ENCODE measurements around the gene DHRS13. TPM values are rescaled to one million over a fixed set of nuclear protein-coding genes. Genes with fewer than 3 reads are reported as not detected.

DHRS13 gene
- total RNA-seq, 2 donors from 2014 or later: 36.8 to 61.3 TPM

GRCh38 chr17:28950017-28950751, 47.3 kb upstream of the DHRS13 start:
- DNase-seq (ENCODE audit: low spot score): peak; percentile 42
- H3K27ac ChIP-seq: peak overlapping the region; percentile 87 to 99
- no peaks in the 10 kb centered on the region for H3K27me3 ChIP-seq (replicated peaks; ENCODE audit: insufficient read depth)
- H3K4me3 ChIP-seq: peak overlapping the region; percentile 82 to 96
- H3K4me1 ChIP-seq (replicated peaks): peaks cover 23% of the 10 kb centered on the region
- intact Hi-C loops (cut with DNase I): loop anchor here (5.0 kb wide), 2 partner anchors 223 to 613 kb away; partner anchors contain the start of genes IFT20, NEK8, TLCD1 and TNFAIP1
- H3K36me3 ChIP-seq: no peaks in the 10 kb centered on the region
- WGBS: 0% methylated on average over 43 of the region's 43 CpGs
- no peaks in the 10 kb centered on the region for H3K9me3 ChIP-seq
- no peak for TF ChIP-seq CTCF (IDR thresholded peaks at IDR 0.05)
- TF ChIP-seq POLR2A (IDR thresholded peaks at IDR 0.05): no peak
- TF ChIP-seq POLR2AphosphoS5 (IDR thresholded peaks at IDR 0.05): peak; percentile 3

- WGBS: under 1% methylated on average over 61 of the region's 61 CpGs
- no peaks in the 10 kb centered on the region for H3K27me3 ChIP-seq (replicated peaks; ENCODE audit: insufficient read depth)
- H3K9me3 ChIP-seq: no peaks in the 10 kb centered on the region
- TF ChIP-seq CTCF (IDR thresholded peaks at IDR 0.05) (no peak), POLR2A (IDR thresholded peaks at IDR 0.05) (no peak), POLR2AphosphoS5 (IDR thresholded peaks at IDR 0.05) (peak; percentile 47)
- peaks cover 31% of the 10 kb centered on the region for H3K4me1 ChIP-seq (replicated peaks)
- intact Hi-C loops (cut with DNase I): loop anchor here (5.0 kb wide), 3 partner anchors 52 to 612 kb away; partner anchors contain the start of genes FLOT2, IFT20, NEK8 and TLCD1
- H3K4me3 ChIP-seq: peak overlapping the region; percentile 82 to 96
- H3K27ac ChIP-seq: peak overlapping the region; percentile 87 to 99
- no peaks in the 10 kb centered on the region for H3K36me3 ChIP-seq
- DNase-seq (ENCODE audit: low spot score): peak; percentile 63
These were observed 46.5 kb upstream of the DHRS13 start for GRCh38 chr17:28949185-28950016.

- no peaks in the 10 kb centered on the region for H3K9me3 ChIP-seq
- H3K27me3 ChIP-seq (replicated peaks; ENCODE audit: insufficient read depth): no peaks in the 10 kb centered on the region
- TF ChIP-seq POLR2AphosphoS5 (IDR thresholded peaks at IDR 0.05) (no peak), POLR2A (IDR thresholded peaks at IDR 0.05) (no peak), CTCF (IDR thresholded peaks at IDR 0.05) (no peak)
- intact Hi-C loops (cut with DNase I): loop anchor here (5.0 kb wide), 1 partner anchor 52 kb away; the partner anchor contains the start of gene FLOT2
- no peaks in the 10 kb centered on the region for H3K36me3 ChIP-seq
- WGBS: 2% methylated on average over 15 of the region's 15 CpGs
- peak overlapping the region; percentile 87 to 99 for H3K27ac ChIP-seq
- peak overlapping the region; percentile 82 to 96 for H3K4me3 ChIP-seq
- peak; percentile 23 for DNase-seq (ENCODE audit: low spot score)
- peaks cover 31% of the 10 kb centered on the region for H3K4me1 ChIP-seq (replicated peaks)
These were observed 46.0 kb upstream of the DHRS13 start for GRCh38 chr17:28948873-28949184.

GRCh38 chr17:28948342-28948741, 45.5 kb upstream of the DHRS13 start:
- Histone ChIP-seq H3K27ac (peak overlapping the region; percentile 87 to 99), H3K9me3 (no peaks in the 10 kb centered on the region), H3K27me3 (replicated peaks; ENCODE audit: insufficient read depth) (no peaks in the 10 kb centered on the region), H3K4me1 (replicated peaks) (peaks cover 31% of the 10 kb centered on the region), H3K36me3 (no peaks in the 10 kb centered on the region), H3K4me3 (peak overlapping the region; percentile 82 to 96)
- intact Hi-C loops (cut with DNase I): loop anchor here (5.0 kb wide), 1 partner anchor 51 kb away; the partner anchor contains the start of gene FLOT2
- DNase-seq (ENCODE audit: low spot score): no peak
- 11% methylated on average over 4 of the region's 4 CpGs for WGBS
- no peak for TF ChIP-seq POLR2A (IDR thresholded peaks at IDR 0.05)
- TF ChIP-seq POLR2AphosphoS5 (IDR thresholded peaks at IDR 0.05): no peak
- TF ChIP-seq CTCF (IDR thresholded peaks at IDR 0.05): no peak
